Activated CD4-positive, alpha-beta memory T cell treated with anti-CD3 and anti-CD28 coated beads for 36 hours (primary cell): ENCODE measurements around the gene TCF15. TPM values are rescaled to one million over a fixed set of nuclear protein-coding genes. Genes with fewer than 3 reads are reported as not detected.

Experiments used
- CTCF ChIA-PET: fragments of 350-600 bp; sonication (Branson Sonifier 250); formaldehyde crosslinking; loops from one replicate; lab custom pipeline; 2021; ENCODE audit warnings: antibody characterized with exemption, inconsistent platforms; lab: Charles Lee
- POLR2A ChIA-PET: fragments of 350-600 bp; sonication (Branson Sonifier 250); formaldehyde crosslinking; loops from one replicate; lab custom pipeline; 2021; ENCODE audit warnings: antibody characterized with exemption; lab: Charles Lee
- DNase-seq: peaks from one replicate; pipeline ENCODE4 v3.0.0-alpha.2; 2020
- H3K27ac Mint-ChIP-seq: one replicate; pipeline ENCODE4 v1.8.0; 2021; ENCODE audit warnings: mixed read lengths
- H3K27me3 Mint-ChIP-seq: one replicate; pipeline ENCODE4 v1.8.0; 2021; ENCODE audit warnings: mixed read lengths
- H3K36me3 Mint-ChIP-seq: one replicate; pipeline ENCODE4 v1.8.0; 2021; ENCODE audit warnings: mixed read lengths
- H3K4me1 Mint-ChIP-seq: one replicate; pipeline ENCODE4 v1.8.0; 2021; ENCODE audit warnings: low read depth, mixed read lengths
- H3K4me3 Mint-ChIP-seq: one replicate; pipeline ENCODE4 v1.8.0; 2021; ENCODE audit warnings: mild to moderate bottlenecking, mixed read lengths
- H3K9me3 Mint-ChIP-seq: one replicate; pipeline ENCODE4 v1.8.0; 2021; ENCODE audit warnings: mixed read lengths
- intact Hi-C: fragments of 100-400 bp; cut with micrococcal nuclease; formaldehyde crosslinking; loops from one replicate; pipeline ENCODE4 v1.15.1; 2023
- total RNA-seq, 2 experiments: library from RNA; stranded (reverse); gene quantifications; one replicate each; pipeline ENCODE4 v1.2.3, GENCODE V29; 2021

The TCF15 gene, protein sequence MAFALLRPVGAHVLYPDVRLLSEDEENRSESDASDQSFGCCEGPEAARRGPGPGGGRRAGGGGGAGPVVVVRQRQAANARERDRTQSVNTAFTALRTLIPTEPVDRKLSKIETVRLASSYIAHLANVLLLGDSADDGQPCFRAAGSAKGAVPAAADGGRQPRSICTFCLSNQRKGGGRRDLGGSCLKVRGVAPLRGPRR
- total RNA-seq = not detected

DNA sequence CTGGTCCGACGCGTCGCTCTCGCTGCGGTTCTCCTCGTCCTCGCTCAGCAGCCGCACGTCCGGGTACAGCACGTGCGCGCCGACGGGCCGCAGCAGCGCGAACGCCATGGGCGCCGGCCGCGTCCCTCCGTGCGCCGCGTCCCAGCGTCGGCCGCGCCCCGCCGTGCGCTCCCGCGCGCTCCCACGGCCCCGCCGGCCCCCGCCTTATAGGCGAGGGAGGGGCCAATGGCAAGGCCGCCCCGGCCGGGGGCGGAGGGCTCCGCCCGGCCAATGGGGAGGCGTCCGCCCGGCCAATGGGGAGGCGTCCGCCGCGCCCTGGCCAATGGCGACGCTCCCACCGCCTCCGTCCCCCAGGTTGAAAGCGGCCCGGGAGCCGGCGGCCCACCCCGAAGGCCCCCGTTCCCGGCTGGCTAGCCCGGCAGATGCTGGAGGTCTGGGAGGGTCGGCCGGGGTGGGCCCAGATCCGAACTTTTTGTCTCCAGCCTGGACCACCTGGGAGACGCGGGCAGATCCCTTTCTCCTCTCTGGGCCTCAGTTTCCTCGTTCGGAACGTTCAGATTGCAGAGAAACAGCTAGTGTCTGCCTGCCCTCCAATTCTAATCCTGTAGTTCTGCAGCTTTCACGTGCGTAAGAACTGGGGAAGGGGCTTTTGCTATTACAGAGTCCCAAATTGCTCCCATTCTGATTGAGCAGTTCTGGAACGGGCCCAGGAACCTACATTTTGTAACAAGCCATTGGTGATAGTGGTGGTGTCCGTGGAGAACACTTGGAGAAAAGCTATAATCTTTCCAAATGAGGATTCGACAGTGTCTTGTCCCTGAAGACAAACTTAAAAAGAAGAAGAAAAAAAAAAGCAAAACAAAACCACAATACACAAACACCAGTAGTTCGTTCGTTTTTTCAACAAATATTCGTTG, at the start of gene TCF15:
TSS of gene TCF15 (minus strand) at position 180 of the 917 bp plus-strand sequence. CDS start at position 108, 72 bp downstream.
- ChIA-PET POLR2A (no interaction called here), CTCF (interaction anchor here (3.4 kb wide), 1 partner anchor 35 kb away, joined by 13 read pairs; no protein-coding TSS in a partner anchor)
- peak; percentile 20 for DNase-seq
- H3K27ac Mint-ChIP-seq = no peak within 1 kb of the TSS
- no peaks in the 10 kb centered on the region for H3K9me3 Mint-ChIP-seq
- H3K4me3 Mint-ChIP-seq = no peak within 1 kb of the TSS
- H3K4me1 Mint-ChIP-seq = peaks cover 12% of the 10 kb centered on the region
- intact Hi-C loops = loop anchor here (5.0 kb wide), 1 partner anchor 37 kb away; no protein-coding TSS in a partner anchor
- no peaks in the 10 kb centered on the region for H3K36me3 Mint-ChIP-seq
- peaks cover 51% of the 10 kb centered on the region for H3K27me3 Mint-ChIP-seq

DNA sequence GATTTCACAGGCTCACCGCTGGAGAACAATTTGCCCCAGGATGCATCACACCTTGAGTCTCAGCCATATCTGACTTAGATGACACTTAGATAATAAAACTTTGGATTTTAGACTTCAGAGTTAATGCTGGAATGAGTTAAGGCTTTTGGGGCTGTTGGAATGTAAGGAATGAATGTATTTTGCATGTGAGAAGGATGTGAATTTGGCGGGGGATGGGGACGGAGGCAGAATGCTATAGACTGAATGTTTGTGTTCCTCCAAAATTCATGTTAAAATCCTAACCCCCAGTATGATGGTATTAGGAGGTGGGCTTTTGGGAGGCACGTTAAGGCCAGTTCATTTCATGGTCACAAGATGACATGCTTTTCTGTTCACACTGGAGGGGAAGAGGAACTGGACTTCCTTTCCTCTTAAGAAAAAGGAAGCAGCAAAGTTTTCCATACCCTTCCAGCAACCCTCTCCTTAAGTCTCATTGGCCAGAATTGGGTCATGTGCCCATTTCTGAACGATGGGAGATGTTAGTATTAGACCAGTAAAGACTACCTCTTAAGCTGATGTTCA, 48.7 kb upstream of the TCF15 start:
- ChIA-PET POLR2A (no interaction called here), CTCF (interaction anchor here (1.5 to 3.1 kb wide), 2 partner anchors 9 to 13 kb away, joined by 7 to 10 read pairs; no protein-coding TSS in a partner anchor)
- H3K27ac Mint-ChIP-seq = no peak overlapping the region
- intact Hi-C loops = no loop called here
- no peaks in the 10 kb centered on the region for H3K9me3 Mint-ChIP-seq
- no peak for DNase-seq
- H3K4me3 Mint-ChIP-seq = no peak overlapping the region
- peaks cover 32% of the 10 kb centered on the region for H3K27me3 Mint-ChIP-seq
- H3K36me3 Mint-ChIP-seq = no peaks in the 10 kb centered on the region
- H3K4me1 Mint-ChIP-seq = peaks cover 9% of the 10 kb centered on the region

DNA sequence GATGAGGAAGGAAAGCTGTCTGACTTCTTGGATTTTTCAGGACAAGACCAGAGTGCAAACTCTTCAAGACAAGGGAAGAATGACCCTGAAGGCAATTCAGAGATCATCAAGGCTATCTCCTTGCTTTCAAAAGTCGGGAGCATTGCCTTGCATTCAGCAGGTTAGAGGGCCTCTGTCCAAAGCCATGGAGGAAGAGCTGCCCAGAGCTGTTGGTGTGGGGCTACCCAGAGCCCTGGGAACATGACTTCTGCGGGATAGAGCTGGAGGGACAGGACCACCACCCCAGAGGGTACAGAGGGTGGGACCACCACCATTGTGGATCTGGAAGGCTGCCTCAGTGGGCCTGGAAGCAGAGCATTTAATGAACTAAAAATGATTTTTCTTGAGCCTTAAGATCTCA, 48.1 kb upstream of the TCF15 start:
- CTCF ChIA-PET = interaction anchor here (1.5 to 3.1 kb wide), 2 partner anchors 10 to 13 kb away, joined by 7 to 10 read pairs; no protein-coding TSS in a partner anchor
- no peak for DNase-seq
- H3K27ac Mint-ChIP-seq = no peak overlapping the region
- intact Hi-C loops = no loop called here
- no peaks in the 10 kb centered on the region for H3K36me3 Mint-ChIP-seq
- H3K9me3 Mint-ChIP-seq = no peaks in the 10 kb centered on the region
- H3K4me3 Mint-ChIP-seq = no peak overlapping the region
- H3K27me3 Mint-ChIP-seq = peaks cover 31% of the 10 kb centered on the region
- POLR2A ChIA-PET = no interaction called here
- H3K4me1 Mint-ChIP-seq = peaks cover 12% of the 10 kb centered on the region

DNA sequence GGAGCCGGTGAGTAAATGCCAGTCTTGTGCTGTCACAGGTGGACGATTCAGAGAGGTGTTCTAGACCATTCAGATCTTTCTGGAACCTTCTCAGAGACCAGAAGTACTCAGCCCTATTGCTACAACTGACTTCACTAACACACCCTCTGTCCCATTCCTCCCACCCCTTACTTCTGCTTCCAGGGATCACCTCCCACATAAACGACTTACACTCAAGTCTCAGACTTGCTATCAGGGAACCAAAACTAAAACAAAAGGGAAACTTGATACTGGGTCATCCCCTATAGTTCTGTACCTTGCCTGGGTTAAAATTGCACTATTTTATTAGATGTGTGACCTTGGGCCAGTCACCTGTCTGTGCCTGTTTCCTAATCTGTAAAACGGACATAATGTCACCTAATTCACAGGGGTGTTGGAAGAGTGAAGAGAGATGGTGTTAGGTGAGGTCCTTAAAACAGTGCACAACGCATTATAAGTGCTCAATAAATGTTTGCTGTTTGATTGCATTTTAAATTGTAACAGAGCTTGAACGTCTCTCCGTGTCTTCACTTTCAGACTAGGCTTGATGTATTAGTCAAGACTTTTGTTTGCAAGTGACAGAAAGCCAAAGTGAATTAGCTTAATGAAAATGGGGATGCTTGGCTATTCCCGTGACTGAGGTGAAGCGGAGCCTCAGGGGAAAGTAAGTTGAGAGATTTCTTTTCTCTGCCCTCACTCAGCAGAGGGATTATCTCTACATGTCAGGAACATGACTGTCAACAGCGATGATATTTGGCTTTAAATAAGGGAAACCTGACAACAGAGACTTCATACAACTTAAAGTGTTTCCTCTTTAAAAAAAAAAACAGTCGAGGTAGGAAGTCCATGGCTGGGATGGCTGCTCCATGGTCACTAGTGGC, 45.9 kb upstream of the TCF15 start:
- Mint-ChIP-seq H3K27me3 (peaks cover 17% of the 10 kb centered on the region), H3K9me3 (no peaks in the 10 kb centered on the region), H3K27ac (no peak overlapping the region), H3K36me3 (no peaks in the 10 kb centered on the region), H3K4me1 (peaks cover 19% of the 10 kb centered on the region), H3K4me3 (no peak overlapping the region)
- DNase-seq = no peak
- POLR2A ChIA-PET = no interaction called here
- intact Hi-C loops = no loop called here
- CTCF ChIA-PET = interaction anchor here (2.0 to 3.4 kb wide), 3 partner anchors 10 to 83 kb away, joined by 4 to 10 read pairs (median 10); no protein-coding TSS in a partner anchor

DNA sequence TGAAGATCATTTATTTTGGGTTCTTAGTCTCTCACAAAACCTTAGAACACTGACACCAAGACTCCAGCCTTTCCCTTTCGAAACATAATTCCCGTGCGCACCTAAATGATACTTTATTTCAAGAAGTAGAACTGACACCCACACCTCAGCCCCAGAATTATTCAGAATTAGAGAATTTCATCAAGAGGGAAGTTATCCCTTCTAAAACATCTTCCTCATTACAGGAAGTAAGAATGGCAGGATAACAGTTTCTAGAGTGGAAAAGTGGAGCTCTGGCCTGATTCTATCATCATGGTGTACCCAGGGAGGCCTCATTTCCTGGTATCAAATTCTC, 44.3 kb upstream of the TCF15 start:
- ChIA-PET CTCF (interaction anchor here (1.0 to 3.4 kb wide), 4 partner anchors 9 to 85 kb away, joined by 4 to 10 read pairs (median 5); no protein-coding TSS in a partner anchor), POLR2A (interaction anchor here (0.8 kb wide), 1 partner anchor 12 kb away, joined by 3 read pairs; no protein-coding TSS in a partner anchor)
- intact Hi-C loops = loop anchor here (5.0 kb wide), 1 partner anchor 112 kb away; the partner anchor contains the start of gene CSNK2A1
- H3K9me3 Mint-ChIP-seq = no peaks in the 10 kb centered on the region
- no peak overlapping the region for H3K4me3 Mint-ChIP-seq
- H3K27ac Mint-ChIP-seq = no peak overlapping the region
- peaks cover 7% of the 10 kb centered on the region for H3K27me3 Mint-ChIP-seq
- H3K36me3 Mint-ChIP-seq = peaks cover 7% of the 10 kb centered on the region
- DNase-seq = no peak
- peaks cover 26% of the 10 kb centered on the region for H3K4me1 Mint-ChIP-seq

DNA sequence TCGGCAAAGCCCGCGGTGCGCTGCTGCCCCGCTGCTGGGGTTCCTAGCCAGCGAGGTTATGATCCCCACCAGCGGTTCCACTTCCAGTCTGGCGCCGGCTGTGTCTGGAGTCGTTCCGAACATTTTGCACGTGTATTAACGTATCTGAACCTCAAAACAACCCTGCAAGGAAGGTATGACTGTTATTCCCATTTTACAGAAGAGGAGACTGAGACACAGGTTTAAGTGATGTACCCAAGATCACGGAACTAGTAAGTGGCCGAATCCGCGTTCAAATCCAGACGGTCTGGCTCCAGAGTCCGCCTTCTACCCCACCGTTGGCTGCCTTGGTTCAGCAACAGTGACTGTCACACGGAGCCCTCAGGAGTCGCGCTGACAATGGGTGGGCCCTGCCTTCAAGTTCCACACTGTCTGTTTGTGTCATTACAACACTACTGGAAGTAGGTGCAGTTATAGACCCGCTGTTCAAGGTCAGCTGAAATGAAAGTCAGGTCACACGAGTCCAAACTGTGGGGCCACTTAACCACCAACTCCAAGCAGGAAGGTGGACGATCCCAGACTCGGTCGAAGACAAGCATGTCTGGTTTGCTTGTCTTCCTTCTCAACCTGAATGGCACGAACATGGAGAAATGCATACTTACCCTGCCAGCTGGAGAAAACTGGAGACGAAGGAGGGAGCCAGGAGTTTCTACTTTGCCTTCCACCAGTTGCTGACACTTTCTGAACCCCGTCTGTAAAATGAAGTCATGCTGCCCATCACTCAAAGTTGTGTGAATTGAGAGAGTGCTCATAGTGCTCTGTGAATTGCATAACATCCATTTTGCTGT, 43.7 kb upstream of the TCF15 start:
- Mint-ChIP-seq H3K27me3 (peaks cover 3% of the 10 kb centered on the region), H3K4me1 (peaks cover 26% of the 10 kb centered on the region), H3K9me3 (no peaks in the 10 kb centered on the region), H3K27ac (peak overlapping the region; percentile 39), H3K36me3 (peaks cover 8% of the 10 kb centered on the region), H3K4me3 (peak overlapping the region; percentile 69)
- intact Hi-C loops = loop anchor here (2.0 to 5.0 kb wide), 2 partner anchors 13 to 112 kb away; partner anchors contain the start of gene CSNK2A1
- ChIA-PET POLR2A (interaction anchor here (0.8 kb wide), 1 partner anchor 13 kb away, joined by 3 read pairs; no protein-coding TSS in a partner anchor), CTCF (interaction anchor here (1.9 to 3.4 kb wide), 3 partner anchors 8 to 85 kb away, joined by 4 to 10 read pairs (median 6); no protein-coding TSS in a partner anchor)
- DNase-seq = no peak

DNA sequence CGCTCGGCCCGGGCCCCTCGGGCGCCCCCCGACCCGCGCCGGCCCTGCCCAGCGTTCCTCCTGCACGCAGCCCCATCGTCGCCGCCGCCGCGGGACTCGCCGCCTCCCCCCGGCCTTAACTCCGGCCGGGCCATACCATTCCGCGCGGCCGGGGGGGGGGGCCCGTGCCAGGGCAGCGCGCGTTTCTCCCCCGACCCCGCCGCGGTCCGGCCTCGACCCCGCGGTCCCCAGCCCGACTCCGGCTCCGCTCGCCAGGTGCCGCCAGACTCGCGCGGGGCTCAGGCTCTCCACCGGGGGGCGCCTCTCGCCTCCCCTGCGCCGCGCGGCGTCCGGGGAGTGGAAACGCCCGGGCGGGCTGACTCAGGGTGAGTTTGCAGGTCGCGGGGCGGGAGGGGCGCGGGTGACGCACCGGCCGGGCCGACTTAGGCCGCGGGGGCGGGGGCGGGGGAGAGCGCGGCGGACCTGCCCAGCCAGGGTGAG, 43.0 kb upstream of the TCF15 start, which contains the start of gene SRXN1:
TSS of gene SRXN1 (minus strand) at position 91 of the 480 bp plus-strand sequence. CDS start at position 76, 15 bp downstream.
- Mint-ChIP-seq H3K4me3 (peak within 1 kb of the TSS; percentile 81), H3K4me1 (peaks cover 26% of the 10 kb centered on the region), H3K27me3 (peaks cover 3% of the 10 kb centered on the region), H3K36me3 (peaks cover 13% of the 10 kb centered on the region), H3K27ac (peak within 1 kb of the TSS; percentile 70), H3K9me3 (no peaks in the 10 kb centered on the region)
- intact Hi-C loops = loop anchor here (2.0 to 5.0 kb wide), 2 partner anchors 14 to 111 kb away; partner anchors contain the start of gene CSNK2A1
- ChIA-PET POLR2A (interaction anchor here (0.8 kb wide), 1 partner anchor 109 kb away, joined by 5 read pairs; the partner anchor contains the start of gene CSNK2A1), CTCF (interaction anchor here (1.0 to 1.9 kb wide), 3 partner anchors 14 to 111 kb away, joined by 3 to 11 read pairs (median 11); no protein-coding TSS in a partner anchor)
- peak; percentile 90 for DNase-seq

DNA sequence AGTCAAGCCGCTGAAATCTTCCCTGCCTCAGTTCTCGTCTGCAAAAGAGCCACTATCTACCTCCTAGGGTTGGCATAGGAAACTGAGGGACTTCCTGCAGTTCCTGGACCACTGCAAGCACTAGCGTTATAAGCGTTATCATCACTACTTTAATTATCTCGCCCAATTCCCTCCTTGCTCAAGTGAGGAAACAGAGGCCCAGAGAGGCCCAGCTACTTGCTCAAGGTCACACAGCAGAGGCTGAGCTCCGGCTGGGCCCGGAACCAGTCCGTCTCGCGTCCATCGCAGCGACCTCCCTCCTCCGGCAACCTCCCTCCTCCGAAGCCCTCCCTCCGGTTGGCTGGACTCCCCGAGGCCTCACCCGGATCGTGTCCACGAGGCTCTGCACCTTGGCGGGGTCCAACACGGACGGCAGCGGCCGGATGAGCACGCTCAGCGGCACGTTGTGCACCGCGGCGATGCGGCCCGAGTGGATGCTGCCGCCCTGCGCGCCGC, 42.6 kb upstream of the TCF15 start:
- H3K4me3 Mint-ChIP-seq = peak overlapping the region; percentile 81
- peaks cover 18% of the 10 kb centered on the region for H3K36me3 Mint-ChIP-seq
- H3K27me3 Mint-ChIP-seq = no peaks in the 10 kb centered on the region
- ChIA-PET CTCF (interaction anchor here (1.0 to 1.9 kb wide), 4 partner anchors 10 to 111 kb away, joined by 3 to 11 read pairs (median 7); no protein-coding TSS in a partner anchor), POLR2A (interaction anchor here (0.8 kb wide), 1 partner anchor 109 kb away, joined by 5 read pairs; the partner anchor contains the start of gene CSNK2A1)
- H3K4me1 Mint-ChIP-seq = peaks cover 26% of the 10 kb centered on the region
- peak overlapping the region; percentile 70 for H3K27ac Mint-ChIP-seq
- peak; percentile 35 for DNase-seq
- H3K9me3 Mint-ChIP-seq = peaks cover 2% of the 10 kb centered on the region
- intact Hi-C loops = loop anchor here (2.0 to 5.0 kb wide), 2 partner anchors 14 to 110 kb away; partner anchors contain the start of gene CSNK2A1

DNA sequence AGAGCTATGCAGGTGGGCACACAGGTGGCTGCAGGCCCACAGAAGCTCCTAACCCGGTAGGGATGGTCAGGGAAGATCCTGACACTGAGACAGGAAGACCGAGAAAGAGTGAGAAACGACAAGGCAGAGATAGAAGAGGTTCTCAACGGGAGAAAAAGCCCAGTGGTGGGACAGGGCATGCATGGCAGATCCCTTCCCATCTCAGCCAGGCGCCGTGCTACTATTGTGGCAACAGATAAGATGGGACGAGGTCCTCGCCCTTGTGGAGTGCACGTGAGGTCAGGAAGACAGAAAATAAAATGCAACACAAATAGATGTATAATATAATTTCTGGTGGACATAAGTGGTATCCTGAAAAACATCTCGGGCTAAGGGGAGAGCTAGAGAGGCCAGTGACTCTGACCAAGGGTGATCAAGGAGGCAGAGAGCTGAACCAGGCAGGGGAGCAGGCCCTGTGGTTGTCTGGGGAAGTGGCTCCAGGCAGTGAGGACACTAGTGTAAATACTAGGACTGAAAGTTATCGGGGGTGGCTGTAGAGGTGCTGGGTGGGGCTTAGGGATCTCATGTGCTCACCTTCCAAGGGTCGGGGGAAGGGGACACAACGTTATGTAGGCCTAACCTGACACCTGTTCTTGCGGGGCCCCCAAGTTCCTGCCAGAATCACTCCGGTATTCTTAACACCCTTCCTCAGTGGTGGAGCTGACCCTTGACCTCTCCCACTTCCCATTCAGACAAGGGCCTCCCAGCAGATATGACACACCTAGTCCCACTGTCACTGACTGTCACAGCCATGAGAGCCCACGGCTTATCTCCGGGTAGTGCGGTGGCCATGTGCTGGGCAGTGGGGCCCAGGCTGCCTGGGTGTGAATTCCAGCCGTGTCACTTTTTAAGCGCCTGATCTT, 41.9 kb upstream of the TCF15 start:
- H3K9me3 Mint-ChIP-seq = peaks cover 2% of the 10 kb centered on the region
- intact Hi-C loops = loop anchor here (2.0 to 5.0 kb wide), 2 partner anchors 15 to 110 kb away; partner anchors contain the start of gene CSNK2A1
- peak overlapping the region; percentile 70 for H3K27ac Mint-ChIP-seq
- no peaks in the 10 kb centered on the region for H3K27me3 Mint-ChIP-seq
- peaks cover 26% of the 10 kb centered on the region for H3K4me1 Mint-ChIP-seq
- H3K4me3 Mint-ChIP-seq = peak overlapping the region; percentile 81
- ChIA-PET POLR2A (interaction anchor here (0.8 kb wide), 1 partner anchor 108 kb away, joined by 5 read pairs; the partner anchor contains the start of gene CSNK2A1), CTCF (interaction anchor here (0.6 to 1.9 kb wide), 5 partner anchors 9 to 110 kb away, joined by 3 to 11 read pairs (median 4); no protein-coding TSS in a partner anchor)
- peaks cover 24% of the 10 kb centered on the region for H3K36me3 Mint-ChIP-seq
- peak; percentile 23 for DNase-seq
